SK-N-SH (cell line): ENCODE measurements around the gene ITSN2.

Experiments used
- CTCF ChIP-seq: fragments of 200-600 bp; sonication (generic); IDR thresholded peaks from 2 replicates; pipeline ENCODE4 v1.6.1; 2017; ENCODE audit warnings: antibody characterized with exemption, mild to moderate bottlenecking, moderate library complexity
- EZH2phosphoT487 ChIP-seq: fragments of 200-600 bp; sonication (generic); IDR thresholded peaks from 2 replicates; pipeline ENCODE4 v1.6.1; 2017; ENCODE audit warnings: low read depth, mixed run types, mild to moderate bottlenecking, antibody characterized with exemption, moderate library complexity, borderline replicate concordance
- MAX ChIP-seq: IDR thresholded peaks from 2 replicates; pipeline ENCODE4 v1.4.0; 2012; ENCODE audit warnings: low read depth
- MXI1 ChIP-seq: IDR thresholded peaks from 2 replicates; pipeline ENCODE4 v1.6.1; 2012; ENCODE audit warnings: mild to moderate bottlenecking, low read depth, low read length, improper control_type of control experiment
- NRF1 ChIP-seq: IDR thresholded peaks from 2 replicates; pipeline ENCODE4 v1.6.1; 2012; ENCODE audit warnings: low read depth, mild to moderate bottlenecking, low read length
- POLR2AphosphoS5 ChIP-seq: IDR thresholded peaks from 2 replicates; pipeline ENCODE4 v1.6.1; 2012; ENCODE audit warnings: low read depth, low read length
- RCOR1 ChIP-seq: fragments of 150-350 bp; IDR thresholded peaks from 2 replicates; pipeline ENCODE4 v1.6.1; 2017; ENCODE audit warnings: antibody characterized with exemption, low read length
- REST ChIP-seq: IDR thresholded peaks from 2 replicates; pipeline ENCODE4 v1.6.1; 2012; ENCODE audit warnings: mild to moderate bottlenecking, low read depth, low read length, moderate library complexity
- SIN3A ChIP-seq: IDR thresholded peaks from 2 replicates; pipeline ENCODE4 v1.6.1; 2012; ENCODE audit warnings: low read depth, mild to moderate bottlenecking, low read length, moderate library complexity, borderline replicate concordance
- TAF1 ChIP-seq: IDR thresholded peaks from 2 replicates; pipeline ENCODE4 v1.6.1; 2012; ENCODE audit warnings: low read depth, mild to moderate bottlenecking, low read length, moderate library complexity, borderline replicate concordance
- YY1 ChIP-seq: IDR thresholded peaks from 2 replicates; pipeline ENCODE4 v1.4.0; 2012; ENCODE audit warnings: low read depth, mild to moderate bottlenecking

- TF ChIP-seq NRF1, result no peak
- TF ChIP-seq EZH2phosphoT487, result no peak
- no peak for TF ChIP-seq SIN3A
- TF ChIP-seq REST, result no peak
- TF ChIP-seq TAF1, result no peak
- TF ChIP-seq MAX, result no peak
- no peak for TF ChIP-seq CTCF
- no peak for TF ChIP-seq POLR2AphosphoS5
- TF ChIP-seq YY1, result no peak
- no peak for TF ChIP-seq RCOR1
- no peak for TF ChIP-seq MXI1
These were observed 149.6 kb downstream of the ITSN2 start for GRCh38 chr2:24210723-24211122.
